NCI-H1417 (cell line): ENCODE measurements around the gene FGF8.

Source experiments
- DNase-seq, 3 experiments: peaks; one replicate each; lab custom pipeline; 2025; lab: John Stamatoyannopoulos, UW

The FGF8 gene

DNA sequence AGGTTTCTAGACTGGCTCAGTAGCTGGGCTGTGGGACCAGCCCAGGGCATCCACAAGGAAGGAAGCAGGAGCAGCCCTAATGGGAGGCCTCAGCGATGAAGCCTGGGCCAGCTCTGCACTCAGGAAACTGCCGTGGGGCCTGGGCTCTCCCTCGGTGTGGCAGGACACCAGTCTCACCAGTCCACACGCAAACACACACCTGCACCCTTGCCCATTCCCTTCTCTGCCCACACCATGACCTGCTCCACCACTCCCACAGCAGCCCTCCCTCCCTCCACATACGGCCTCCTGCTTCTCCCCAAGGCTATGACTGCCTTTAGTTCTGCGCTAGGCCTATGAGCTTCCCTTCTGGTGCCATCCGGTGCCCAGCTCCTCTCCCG, 7.1 kb downstream of the FGF8 start:
- DNase-seq, result no peak

DNA sequence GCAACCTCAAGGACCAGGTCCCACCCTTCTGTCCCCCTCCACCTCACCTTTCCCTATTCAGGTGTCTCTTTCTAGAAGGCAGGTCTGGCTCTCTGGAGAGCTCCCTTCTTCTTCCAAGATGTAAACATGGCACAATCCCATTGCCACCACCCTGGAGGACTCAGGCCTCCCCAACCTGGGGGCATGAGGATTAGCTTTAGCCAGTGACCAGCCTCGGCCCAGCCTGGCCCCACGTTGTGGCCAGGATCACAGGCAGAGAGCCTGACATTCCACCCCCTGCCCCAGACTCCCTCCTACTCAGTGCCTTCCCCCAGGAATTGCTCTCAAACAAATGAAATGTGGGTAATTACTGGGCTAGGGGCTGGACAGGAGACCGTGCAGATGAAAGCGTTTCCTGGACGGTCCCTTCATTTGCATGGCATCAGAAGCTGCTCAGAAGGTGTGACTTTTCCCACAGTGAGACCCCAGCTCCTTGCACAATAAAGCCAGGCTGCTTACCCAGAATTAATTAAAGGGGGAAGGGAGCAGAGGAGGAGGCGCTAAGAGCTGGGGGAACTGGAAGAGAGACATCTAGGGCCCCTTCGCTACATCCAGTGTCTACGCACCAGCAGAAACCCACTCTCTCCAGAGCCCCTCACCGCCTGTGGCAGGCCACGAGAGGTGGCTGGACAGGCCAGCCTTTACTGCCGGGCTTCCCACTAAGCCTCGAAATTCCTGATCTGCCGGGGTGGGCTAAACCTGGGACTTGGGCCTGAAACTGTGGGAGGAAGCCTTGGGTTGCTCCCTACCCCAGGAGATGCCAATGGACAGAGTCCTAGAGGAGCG, 7.7 kb downstream of the FGF8 start:
- DNase-seq, result no peak

DNA sequence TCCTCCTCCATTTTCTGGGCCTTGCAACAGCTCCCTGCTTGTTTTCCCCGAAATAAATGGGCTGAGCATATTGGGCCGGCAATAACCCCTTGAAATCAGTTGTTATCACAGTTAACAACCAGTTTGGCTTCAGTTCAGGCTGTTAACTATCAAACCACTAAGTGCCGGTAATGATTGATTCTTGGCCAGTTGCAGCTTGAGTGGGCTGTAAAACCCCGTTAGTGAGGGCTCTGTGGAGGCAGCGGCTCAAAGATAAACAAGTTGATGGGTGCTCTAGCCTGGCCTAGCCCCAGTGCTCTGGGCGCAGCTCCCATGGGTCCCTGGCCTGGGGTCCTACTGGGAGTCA, 8.3 kb downstream of the FGF8 start:
- DNase-seq, result peak in 2 of 3 experiments; percentile 3 to 4

DNA sequence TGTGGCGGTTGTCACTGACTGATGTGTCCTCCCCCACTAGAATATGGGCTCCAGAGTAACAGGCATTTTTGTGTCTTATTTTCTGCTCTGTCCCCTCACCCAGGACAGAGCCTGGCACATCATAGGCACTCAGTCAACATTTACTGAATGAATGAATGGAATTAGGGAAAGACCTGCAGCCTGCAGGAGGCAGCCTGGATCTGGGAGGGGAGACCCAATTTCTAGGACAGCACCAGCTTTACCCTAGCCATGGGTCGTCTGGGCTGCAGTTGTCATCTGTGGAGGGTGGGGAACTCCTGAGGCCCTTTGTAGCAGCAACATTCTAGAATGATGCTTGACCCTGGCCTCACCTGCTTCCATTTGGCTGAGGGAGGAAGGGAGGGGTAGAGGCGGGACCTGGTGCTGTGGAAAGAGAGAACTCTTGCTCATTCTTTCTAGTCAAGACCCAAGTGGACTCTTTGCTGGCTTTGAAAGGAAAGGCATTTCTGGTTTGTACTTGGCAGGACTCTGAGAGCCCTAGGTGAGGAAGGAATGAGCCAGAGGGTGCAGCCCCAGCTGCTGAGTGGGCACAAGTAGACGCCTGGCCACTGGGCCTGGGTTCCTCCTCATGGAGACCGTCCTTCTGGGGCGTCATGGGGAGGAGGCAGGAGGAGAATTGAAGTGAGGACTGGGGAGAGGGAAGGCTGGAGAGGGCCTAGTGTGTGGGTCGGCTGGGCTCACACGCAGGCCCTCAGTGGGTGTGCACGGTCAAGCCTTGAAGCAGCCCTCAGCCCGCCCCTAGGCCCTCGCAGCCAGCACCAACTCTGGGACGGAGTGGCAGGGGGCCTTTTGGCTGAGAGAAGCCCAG, 8.9 kb downstream of the FGF8 start:
- no peak for DNase-seq

DNA sequence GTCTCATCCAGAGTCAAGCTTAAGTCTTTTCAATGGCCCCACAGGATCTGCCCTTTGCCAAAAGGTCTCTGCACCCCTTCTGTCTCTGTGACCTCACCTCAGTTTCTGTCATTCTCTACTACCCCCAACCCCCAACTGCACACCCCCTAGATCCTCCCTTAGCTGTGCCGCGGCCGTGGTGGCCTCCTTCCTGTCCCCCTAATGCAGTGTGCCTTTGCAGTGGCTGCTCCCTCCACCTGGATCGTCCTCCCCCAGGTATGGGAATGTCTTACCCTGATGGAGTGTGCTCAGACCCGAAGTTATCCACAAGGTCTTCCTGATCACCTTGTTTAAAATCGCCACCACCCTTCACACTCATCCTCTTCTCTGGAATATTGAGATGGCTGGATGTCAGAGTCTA, 9.6 kb downstream of the FGF8 start:
- DNase-seq, result no peak

DNA sequence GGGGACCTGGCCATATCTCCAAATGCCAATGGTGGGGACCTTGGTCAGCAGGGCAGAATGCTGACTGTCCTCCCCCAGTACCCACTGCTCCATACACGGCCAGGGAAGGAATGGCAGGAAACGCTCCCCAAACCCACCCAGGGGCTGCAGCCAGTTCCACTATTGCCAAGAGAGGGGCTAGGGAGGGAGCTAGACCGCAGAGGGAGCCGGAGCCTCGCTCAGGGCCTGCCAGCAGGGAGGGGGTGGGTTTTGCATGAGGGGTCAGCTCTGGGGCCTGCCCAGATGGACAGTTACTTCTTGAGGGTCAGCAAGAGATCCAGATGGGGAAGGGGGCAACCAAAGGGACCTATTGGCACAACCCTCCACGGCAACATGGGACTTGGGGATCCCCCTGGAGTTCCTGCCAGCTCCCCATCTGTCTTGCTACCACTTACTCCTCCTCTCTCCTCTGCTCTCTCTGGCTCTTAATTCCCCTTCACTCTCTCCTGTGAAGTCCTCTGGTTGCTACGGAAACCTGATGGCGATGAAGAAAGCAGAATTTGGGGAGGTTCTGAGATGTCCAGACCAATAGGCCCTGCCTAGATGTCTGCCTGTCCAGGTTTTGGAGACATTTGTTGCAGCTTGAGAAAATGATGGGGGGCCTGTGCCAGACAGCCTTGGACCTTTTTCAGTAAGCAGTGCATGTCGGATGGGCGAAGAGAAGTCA, 12.6 kb downstream of the FGF8 start:
- DNase-seq, result no peak

DNA sequence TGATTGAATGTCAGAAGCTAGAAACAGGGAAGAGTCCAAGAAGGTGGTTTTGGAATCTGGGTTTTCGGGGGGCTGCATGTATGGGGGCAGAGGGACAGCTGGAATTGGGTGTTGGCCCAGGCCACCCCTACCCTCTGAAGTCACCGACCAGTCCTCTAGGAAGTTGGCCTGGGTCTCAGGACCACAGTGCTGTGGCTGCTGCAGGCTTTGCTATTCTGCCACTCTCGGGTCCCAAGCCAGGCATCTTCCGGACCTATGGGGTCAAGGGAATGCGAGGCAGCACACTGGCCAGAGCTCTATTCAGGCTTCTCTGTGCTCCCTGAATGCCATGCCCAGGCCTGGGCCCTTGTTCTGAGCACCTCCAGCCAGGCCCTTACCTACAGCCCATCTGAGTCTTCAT, 13.2 kb downstream of the FGF8 start:
- DNase-seq, result no peak

DNA sequence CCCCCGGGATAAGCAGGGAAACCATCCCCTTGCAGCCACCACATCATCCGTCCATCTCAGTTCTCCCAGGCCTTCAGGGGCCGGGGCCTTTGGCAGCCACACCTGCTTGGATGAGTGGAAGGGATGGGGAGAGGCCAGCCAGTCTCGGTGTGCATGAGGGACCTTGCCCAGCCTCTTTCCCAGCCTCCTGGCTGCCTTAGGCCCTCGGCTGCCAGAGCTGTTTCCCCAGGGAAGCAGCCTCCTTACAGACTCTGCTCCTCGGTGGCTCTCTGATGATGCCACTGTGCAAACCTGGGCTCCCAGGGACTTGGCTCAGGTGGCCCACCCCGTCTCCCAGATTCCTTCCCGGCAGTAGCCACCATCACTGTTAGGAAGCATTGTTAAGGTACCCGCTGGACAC, 14.7 kb downstream of the FGF8 start:
- DNase-seq, result no peak

DNA sequence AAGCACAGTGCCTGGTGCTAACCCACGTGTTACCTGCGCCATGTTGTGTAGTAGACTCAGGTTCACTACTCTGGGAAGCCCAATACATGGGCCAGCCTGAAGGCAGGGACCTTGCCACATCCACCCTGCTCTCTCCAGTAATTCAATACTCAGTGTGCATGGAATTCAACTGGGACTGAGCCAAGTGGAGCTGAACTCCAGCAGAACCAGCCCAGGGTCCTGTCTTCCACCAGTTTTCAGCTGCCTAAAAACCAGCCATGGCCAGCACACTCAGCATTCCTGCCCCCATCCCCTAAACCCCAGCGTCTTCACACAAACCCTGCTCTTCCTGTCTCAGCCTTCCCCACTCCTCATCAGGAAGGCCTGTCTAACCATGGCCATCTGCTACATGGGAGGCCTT, 15.4 kb downstream of the FGF8 start:
- DNase-seq, result no peak

DNA sequence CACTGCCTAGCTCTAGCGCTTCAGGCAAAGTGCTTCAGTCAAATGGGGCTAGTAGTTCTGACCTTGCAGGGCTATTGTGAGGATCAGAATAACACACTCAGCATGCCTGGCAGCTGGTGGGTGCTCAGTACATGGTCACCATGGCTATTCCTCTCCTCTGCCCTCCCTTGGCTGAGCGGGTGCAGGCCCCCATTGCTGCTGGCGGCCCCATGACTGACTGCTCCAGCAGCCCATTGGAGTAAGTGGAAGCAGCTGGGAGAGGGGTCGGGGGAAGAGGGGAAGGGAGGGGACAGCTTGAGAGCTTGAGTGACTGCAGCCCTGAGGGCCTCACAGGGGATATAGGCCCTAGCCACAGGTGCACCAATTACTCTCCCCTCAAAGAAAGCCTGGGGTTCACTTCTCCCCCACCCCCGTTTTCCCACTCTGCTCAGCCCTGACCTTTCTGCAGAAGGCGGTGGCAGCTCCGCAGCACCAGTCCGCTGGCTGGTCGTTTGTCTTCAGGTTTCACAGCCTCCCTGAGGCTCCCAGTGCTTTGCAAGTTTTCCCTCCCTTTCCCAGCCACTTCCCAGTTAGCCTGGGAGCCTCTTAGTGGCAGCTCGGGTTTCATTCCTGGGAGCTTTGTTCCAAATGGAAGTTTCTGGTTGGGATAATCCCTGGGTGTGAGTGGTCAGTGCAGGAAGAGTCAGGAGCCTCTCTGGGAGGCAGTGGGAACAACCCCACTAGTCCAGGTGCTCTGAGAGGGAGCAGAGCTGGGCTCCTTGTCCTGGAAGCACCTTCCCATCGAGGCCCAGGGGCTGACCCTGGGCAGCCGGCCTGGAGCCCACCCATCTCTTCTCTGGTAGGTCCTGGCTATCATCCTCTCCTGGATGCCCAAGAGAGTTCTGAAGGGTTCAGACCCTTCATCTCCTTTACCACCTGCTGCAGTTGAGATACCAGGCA, 16.3 kb downstream of the FGF8 start:
- peak in 2 of 3 experiments; percentile 2 to 37 for DNase-seq

DNA sequence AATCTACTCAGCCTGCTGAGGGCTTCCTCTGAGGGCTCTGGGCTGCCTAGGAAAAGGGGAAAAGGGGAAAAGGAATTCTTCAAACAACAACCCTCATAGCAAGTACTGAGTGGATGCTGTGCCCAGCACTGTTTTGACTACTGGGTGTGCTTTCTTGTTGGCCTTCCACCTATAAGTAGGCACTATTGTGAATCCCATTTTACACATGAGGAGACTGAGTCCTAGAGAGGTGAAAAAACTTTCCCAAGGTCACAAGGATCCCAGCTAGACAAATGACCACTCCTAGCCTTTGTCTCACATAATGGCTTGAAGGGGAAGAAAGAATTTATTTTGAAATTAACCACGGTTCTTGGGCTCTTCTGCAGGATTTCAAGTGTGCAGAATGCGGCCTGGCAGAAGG, 17.1 kb downstream of the FGF8 start:
- DNase-seq, result no peak

DNA sequence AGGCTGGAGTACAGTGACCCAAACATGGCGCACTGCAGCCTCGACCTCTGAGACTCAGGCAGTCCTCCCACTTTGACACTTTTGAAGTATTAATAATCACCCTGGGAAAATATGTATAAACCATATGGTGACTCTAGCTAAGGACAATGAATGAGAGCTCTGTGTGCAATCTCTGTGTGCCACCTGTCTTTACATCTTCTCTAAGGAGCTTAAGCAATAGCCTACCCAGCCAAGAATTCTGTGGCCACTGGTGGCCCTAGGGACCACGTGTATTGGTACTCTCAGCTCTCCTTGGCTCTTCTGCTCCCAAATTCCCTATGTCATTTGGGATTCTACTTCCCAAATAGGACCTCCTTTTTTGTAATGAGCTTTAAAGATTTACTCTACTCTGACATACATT, 23.7 kb downstream of the FGF8 start:
- no peak for DNase-seq

DNA sequence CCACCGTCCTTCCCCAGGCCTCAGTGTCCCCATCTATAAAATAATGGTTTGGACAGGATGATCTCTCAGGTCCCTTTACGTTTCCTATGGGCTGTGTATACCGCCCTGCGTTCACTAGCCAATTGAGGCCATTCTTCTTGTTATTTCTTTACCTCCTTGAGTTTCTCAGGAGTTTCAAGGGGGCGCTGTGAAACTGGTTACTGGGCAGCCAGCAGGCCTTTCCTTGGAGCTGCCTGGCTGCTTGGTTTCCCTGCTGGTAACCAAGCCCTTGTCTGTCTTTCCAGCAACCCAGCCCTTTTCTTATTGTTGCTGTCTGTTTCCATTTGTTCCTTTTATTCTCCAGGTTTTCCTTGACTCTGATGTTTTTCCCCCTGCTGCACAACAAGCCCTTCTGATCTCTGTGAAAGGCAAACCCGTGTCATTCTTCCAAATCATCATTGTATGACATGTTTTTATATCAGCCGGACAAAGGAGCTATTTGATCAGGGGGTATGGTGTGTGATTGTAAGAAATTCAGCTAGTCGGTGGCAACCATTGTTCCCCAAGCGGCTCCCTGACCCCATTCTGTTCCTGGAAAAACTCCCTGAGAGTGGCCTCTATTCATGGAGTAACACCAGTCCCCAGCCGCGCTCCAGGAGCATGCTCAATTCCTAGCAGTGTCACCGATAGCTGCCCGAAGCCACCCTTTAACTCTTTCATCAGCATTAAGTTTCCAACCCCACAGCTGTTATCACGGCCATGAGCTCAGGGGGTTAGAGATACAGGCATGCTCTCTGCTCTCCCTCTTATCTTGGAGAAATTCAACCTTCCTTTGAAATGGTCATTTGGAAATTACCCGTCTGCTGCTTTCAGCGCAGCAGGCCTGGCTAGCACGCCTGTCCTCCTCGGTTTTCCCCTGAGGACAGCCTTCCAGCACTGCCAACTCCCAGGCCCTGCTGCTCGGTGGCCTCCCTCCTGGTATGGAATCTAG, 26.6 kb downstream of the FGF8 start:
- DNase-seq, result no peak

DNA sequence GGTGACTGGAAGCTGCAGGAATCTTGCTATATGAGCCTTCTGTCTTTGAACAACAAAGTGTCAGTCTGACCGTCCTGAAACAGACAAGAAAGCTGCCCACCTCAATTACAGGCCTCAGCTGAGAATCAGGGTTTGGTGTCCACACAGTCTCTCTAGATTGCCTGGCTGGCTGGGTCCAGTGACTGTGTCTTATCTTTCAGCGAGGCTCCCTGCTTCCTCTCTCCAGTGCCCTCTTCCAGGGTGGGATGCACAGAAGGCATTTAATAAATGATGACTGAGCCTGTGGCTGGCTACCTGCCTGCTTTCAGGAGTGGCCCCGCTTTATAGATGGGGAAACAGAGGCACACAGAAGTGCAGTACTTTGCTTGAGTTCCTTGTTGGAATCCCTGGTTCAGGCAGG, 27.4 kb downstream of the FGF8 start:
- DNase-seq, result no peak

DNA sequence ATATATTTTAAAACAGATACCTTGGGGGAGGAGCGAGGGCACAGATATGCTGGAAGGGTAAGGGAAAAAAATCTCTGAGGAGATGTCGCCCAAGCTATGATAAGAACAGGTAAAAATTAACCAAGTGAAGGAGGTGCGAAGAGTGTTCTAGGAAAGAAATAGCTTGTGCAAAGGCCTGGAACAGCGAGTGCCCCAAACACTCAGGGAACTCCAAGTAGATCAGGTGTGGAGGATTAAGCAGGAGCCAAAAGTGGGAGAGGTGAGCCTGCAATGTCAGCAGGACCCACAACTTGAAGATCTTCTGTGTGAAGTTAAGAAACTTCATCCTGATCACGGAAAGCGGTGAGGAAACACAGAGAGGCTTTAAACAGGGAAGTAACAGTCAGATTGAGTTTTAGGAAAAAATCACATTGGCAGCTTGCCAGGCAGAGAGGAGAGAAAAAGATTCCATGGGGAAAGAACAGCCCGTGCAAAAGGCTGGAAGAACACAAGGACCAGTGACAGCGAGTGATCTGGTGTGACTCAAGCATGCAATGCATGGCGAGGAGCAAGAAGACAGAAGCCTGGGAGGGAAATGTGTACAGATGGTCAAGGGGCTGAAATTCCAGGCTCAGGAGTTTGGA, 30.7 kb downstream of the FGF8 start:
- DNase-seq, result no peak

DNA sequence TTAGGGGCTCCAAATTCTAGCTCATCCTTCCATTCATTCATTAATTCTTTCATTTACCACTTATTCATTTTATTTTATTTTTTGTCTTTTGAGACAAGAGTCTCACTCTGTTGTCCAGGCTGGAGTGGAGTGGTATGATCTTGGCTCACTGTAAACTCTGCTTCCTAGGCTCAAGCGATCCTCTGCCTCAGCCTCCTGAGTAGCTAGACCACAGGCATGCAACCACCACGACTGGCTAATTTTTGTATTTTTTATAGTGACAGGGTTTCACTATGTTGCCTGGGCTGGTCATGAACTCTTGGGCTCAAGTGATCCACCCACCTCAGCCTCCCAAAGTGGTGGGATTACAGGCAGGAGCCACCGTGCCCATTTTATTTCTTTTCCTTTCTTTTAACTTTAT, 31.6 kb downstream of the FGF8 start:
- DNase-seq, result no peak

DNA sequence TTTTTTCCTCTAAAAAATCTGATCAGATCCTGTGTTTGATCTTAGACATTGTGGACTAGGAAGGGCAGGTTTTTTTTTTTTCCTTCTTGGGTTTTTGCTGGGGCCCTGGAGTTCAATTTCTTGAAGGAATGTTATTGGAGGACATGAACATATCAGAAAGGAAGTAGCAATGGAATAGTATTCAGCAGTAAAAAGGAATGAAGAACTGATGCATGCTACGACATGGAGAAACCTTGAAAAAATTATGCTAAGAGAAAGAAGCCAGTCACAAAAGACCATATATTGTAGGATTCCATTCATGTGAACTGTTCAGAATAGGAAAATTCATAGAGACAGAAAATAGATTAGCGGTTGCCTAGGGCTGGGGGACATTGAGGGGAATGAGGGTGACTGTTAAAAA, 34.0 kb downstream of the FGF8 start:
- DNase-seq, result no peak

DNA sequence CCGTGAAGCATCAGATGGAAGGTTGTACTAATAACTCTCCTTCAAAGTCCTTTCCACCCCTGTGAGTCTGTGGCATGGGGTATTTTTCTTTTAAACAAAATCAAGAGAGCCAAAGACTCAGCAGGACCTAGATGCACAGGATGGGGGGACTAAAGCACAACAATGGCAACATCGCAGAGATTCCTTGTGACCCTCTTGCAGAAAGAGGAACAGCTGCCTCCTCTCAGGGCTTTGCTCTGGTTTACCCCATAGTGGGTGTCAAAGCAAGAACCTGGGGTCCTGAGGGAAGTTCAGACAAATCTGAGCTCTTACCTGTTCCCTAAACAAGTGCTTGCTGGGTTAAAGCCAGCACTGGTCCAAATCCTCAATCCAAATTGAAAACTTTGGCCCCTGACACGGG, 39.2 kb downstream of the FGF8 start:
- DNase-seq, result no peak

DNA sequence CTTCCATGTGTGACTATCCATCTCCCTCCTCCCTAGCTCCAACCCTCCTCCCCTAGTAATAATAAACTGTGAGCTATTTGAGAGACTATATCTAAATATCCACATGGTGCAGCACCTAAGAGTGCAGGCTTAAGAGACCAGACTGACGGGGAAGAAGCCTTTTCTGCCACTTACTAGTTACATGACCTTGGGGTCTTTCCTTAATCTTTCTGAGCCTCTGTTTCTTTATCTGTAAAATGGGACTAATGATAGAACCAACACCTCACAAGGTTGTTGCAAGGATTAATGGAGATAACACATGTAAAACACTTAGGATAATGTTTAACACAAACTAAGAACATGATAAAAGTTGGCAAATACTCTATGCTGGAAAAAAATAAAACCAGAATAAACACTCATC, 43.8 kb downstream of the FGF8 start:
- DNase-seq, result no peak

DNA sequence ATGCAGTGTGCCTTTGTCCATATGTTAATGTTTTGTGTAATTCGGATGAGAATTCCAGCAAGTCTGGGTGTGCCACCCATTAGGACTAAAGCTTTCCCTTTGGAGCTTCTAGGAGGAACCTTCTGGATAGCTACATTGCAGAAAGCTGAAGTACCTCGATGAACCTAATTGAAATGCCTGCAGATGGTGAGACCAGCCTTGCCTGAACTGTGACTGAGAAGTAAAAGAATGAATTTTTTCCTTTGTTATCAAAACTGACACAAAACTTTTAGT, 49.9 kb downstream of the FGF8 start:
- no peak for DNase-seq
